IMR-90 (cell line): ENCODE results near the gene MGAT5B. TPM values are rescaled to one million over a fixed set of nuclear protein-coding genes. Genes with fewer than 3 reads are reported as not detected.

Source experiments
- ATAC-seq: fragments of 200-7000 bp; cut with Tn5 transposase; 2 replicates; pipeline ENCODE4 v1.9.1; 2020; ENCODE audit warnings: low read depth, mild to moderate bottlenecking, moderate library complexity
- BruUV-seq: library from RNA; stranded (reverse); fragments of 400-500 nt; replicated peaks from 2 replicates; lab custom pipeline; 2021; lab: Mats Ljungman, UMichigan
- CTCF ChIA-PET: fragments of 300-600 bp; formaldehyde crosslinking; extraction: SDS; loops from one replicate; lab custom pipeline; 2021; ENCODE audit warnings: antibody characterized with exemption; lab: Yijun Ruan, JAX
- POLR2A ChIA-PET: fragments of 300-600 bp; sonication (Branson Sonifier 250); formaldehyde crosslinking; loops from one replicate; lab custom pipeline; 2022; ENCODE audit warnings: antibody characterized with exemption; ENCODE audit not compliant: unreplicated experiment; lab: Charles Lee
- DNase-seq: peaks from one replicate; pipeline ENCODE4 v3.0.0; 2013
- H2AFZ ChIP-seq: replicated peaks from 2 replicates; pipeline ENCODE3; 2013; ENCODE audit warnings: low read length, mild to moderate bottlenecking; ENCODE audit not compliant: poor library complexity
- H2AK5ac ChIP-seq: 2 replicates; pipeline ENCODE4 v1.6.1; 2013; ENCODE audit warnings: low read depth, low read length, inconsistent platforms
- H2AK9ac ChIP-seq: replicated peaks from 2 replicates; pipeline ENCODE3; 2013; ENCODE audit warnings: mild to moderate bottlenecking, low read depth, low read length, moderate library complexity; ENCODE audit not compliant: poor library complexity
- H2BK120ac ChIP-seq: 2 replicates; pipeline ENCODE4 v1.6.1; 2013; ENCODE audit warnings: low read depth, low read length, inconsistent platforms
- H2BK15ac ChIP-seq: 3 replicates; pipeline ENCODE4 v1.6.1; 2013; ENCODE audit warnings: low read depth, low read length, inconsistent platforms
- H2BK20ac ChIP-seq: 2 replicates; pipeline ENCODE4 v1.6.1; 2013; ENCODE audit warnings: low read depth, mild to moderate bottlenecking, inconsistent platforms, low read length, moderate library complexity
- H2BK5ac ChIP-seq: 2 replicates; pipeline ENCODE4 v1.6.1; 2013; ENCODE audit warnings: mild to moderate bottlenecking, low read depth, low read length, inconsistent platforms; ENCODE audit not compliant: poor library complexity, severe bottlenecking
- H3K14ac ChIP-seq: replicated peaks from 2 replicates; pipeline ENCODE4 v1.6.1; 2013; ENCODE audit warnings: low read depth, low read length, inconsistent platforms
- H3K18ac ChIP-seq: 2 replicates; pipeline ENCODE4 v1.6.1; 2013; ENCODE audit warnings: low read depth, low read length, control low read depth
- H3K23ac ChIP-seq: 2 replicates; pipeline ENCODE4 v1.6.1; 2013; ENCODE audit warnings: low read depth, low read length, inconsistent platforms
- H3K27ac ChIP-seq: 2 replicates; pipeline ENCODE4 v1.5.1; 2013; ENCODE audit warnings: mild to moderate bottlenecking, control low read depth, low read length; ENCODE audit not compliant: insufficient read depth
- H3K27me3 ChIP-seq: 2 replicates; pipeline ENCODE4 v1.6.1; 2013; ENCODE audit warnings: low read length; ENCODE audit not compliant: control insufficient read depth, insufficient read depth
- H3K36me3 ChIP-seq: 2 replicates; pipeline ENCODE4 v1.6.1; 2013; ENCODE audit warnings: low read length, mixed read lengths; ENCODE audit not compliant: control insufficient read depth, insufficient read depth
- H3K4ac ChIP-seq: 2 replicates; pipeline ENCODE4 v1.6.1; 2013; ENCODE audit warnings: low read depth, low read length, inconsistent platforms
- H3K4me1 ChIP-seq: 2 replicates; pipeline ENCODE4 v1.6.1; 2013; ENCODE audit warnings: low read length, mixed read lengths; ENCODE audit not compliant: control insufficient read depth, insufficient read depth
- H3K4me2 ChIP-seq: 2 replicates; pipeline ENCODE4 v1.6.1; 2013; ENCODE audit warnings: low read depth, mild to moderate bottlenecking, control low read depth, low read length, moderate library complexity
- H3K4me3 ChIP-seq: 2 replicates; pipeline ENCODE4 v1.5.1; 2013; ENCODE audit warnings: low read depth, mild to moderate bottlenecking, control low read depth, low read length, moderate library complexity; ENCODE audit not compliant: insufficient read depth
- H3K56ac ChIP-seq: 2 replicates; pipeline ENCODE4 v1.6.1; 2013; ENCODE audit warnings: low read length, inconsistent platforms; ENCODE audit not compliant: insufficient read depth; ENCODE audit errors: extremely low read depth
- H3K79me1 ChIP-seq, 2 experiments: 2 replicates each; pipeline ENCODE4 v1.6.1; 2013; ENCODE audit warnings: low read length in 2 of 2, inconsistent platforms in 1 of 2, low read depth in 1 of 2
- H3K9ac ChIP-seq: 2 replicates; pipeline ENCODE4 v1.6.1; 2013; ENCODE audit warnings: low read depth, low read length, control low read depth
- H3K9me1 ChIP-seq: 2 replicates; pipeline ENCODE4 v1.6.1; 2013; ENCODE audit warnings: low read length, inconsistent platforms; ENCODE audit not compliant: insufficient read depth
- H3K9me3 ChIP-seq: 2 replicates; pipeline ENCODE4 v1.6.1; 2013; ENCODE audit warnings: low read length; ENCODE audit not compliant: control insufficient read depth, insufficient read depth
- H4K20me1 ChIP-seq: 2 replicates; pipeline ENCODE4 v1.6.1; 2013; ENCODE audit warnings: low read length, inconsistent platforms; ENCODE audit not compliant: insufficient read depth
- H4K5ac ChIP-seq: 2 replicates; pipeline ENCODE4 v1.6.1; 2013; ENCODE audit warnings: mild to moderate bottlenecking, low read depth, low read length, control low read depth
- H4K8ac ChIP-seq, 2 experiments: 2 replicates each; pipeline ENCODE4 v1.6.1; 2013; ENCODE audit warnings: low read depth in 2 of 2, low read length in 2 of 2, control low read depth in 1 of 2, inconsistent platforms in 1 of 2
- H4K91ac ChIP-seq: 2 replicates; pipeline ENCODE4 v1.6.1; 2013; ENCODE audit warnings: low read depth, low read length, inconsistent platforms; ENCODE audit not compliant: insufficient read depth
- CHD1 ChIP-seq: IDR thresholded peaks from 2 replicates; pipeline ENCODE4 v1.6.1; 2012; ENCODE audit warnings: low read depth, low read length, improper control_type of control experiment
- CTCF ChIP-seq: conservative IDR thresholded peaks from 2 replicates; pipeline ENCODE4 v1.5.1; 2012; ENCODE audit warnings: mild to moderate bottlenecking, low read depth, low read length, improper control_type of control experiment
- MAFK ChIP-seq: IDR thresholded peaks from 2 replicates; pipeline ENCODE4 v1.6.1; 2012; ENCODE audit warnings: low read depth, low read length, improper control_type of control experiment
- RAD21 ChIP-seq: IDR thresholded peaks from 2 replicates; pipeline ENCODE4 v1.6.1; 2012; ENCODE audit warnings: low read length, improper control_type of control experiment
- RCOR1 ChIP-seq: IDR thresholded peaks from 2 replicates; pipeline ENCODE4 v1.6.1; 2012; ENCODE audit warnings: mild to moderate bottlenecking, low read length, improper control_type of control experiment; ENCODE audit not compliant: insufficient replicate concordance
- RFX5 ChIP-seq: IDR thresholded peaks from 2 replicates; pipeline ENCODE4 v1.8.0; 2012; ENCODE audit warnings: low read depth, mild to moderate bottlenecking, low read length, moderate library complexity
- WGBS, 2 experiments: methylation state at CpG; one replicate each; pipeline versions ENCODE4 v1.1.5 to v1.1.7; 2013; ENCODE audit warnings: missing lambda C conversion rate in 2 of 2; ENCODE audit not compliant: insufficient read length in 1 of 2; ENCODE audit errors: extremely low coverage in 2 of 2; 5-methylcytosine and 5-hydroxymethylcytosine counted together
- dilution Hi-C: fragments of 300-500 bp; cut with HindIII; formaldehyde crosslinking; loops from one replicate; pipeline ENCODE4 v1.14.3; 2018; ENCODE audit warnings: low sequenced_read_pairs; ENCODE audit not compliant: unreplicated experiment
- in situ Hi-C: fragments of 300-500 bp; cut with MboI; formaldehyde crosslinking; loops from 3 replicates; pipeline ENCODE4 v1.14.3; 2019; ENCODE audit warnings: low sequenced_read_pairs, inconsistent platforms, mixed read lengths
- intact Hi-C: fragments of 100-400 bp; cut with micrococcal nuclease; formaldehyde crosslinking; loops from 2 replicates; pipeline ENCODE4 v1.10.0; 2022
- polyA plus RNA-seq, 3 experiments: library from polyadenylated mRNA; depleted of rRNA; stranded (reverse); fragments of >200 nt; gene quantifications; 2 replicates each; pipeline ENCODE4 v1.2.3, GENCODE V29; 2012; ENCODE audit warnings: low replicate concordance in 1 of 3
- total RNA-seq: library from RNA; depleted of rRNA; stranded (reverse); fragments of >200 nt; gene quantifications from 2 replicates; pipeline ENCODE4 v1.2.3, GENCODE V29; 2012

Gene MGAT5B
- total and polyA plus RNA-seq, 2 of the 4 experiments (the other 2 are of a cell fraction): 0.54 to 2.0 TPM

- intact Hi-C loops: no loop called here
- Histone ChIP-seq H4K20me1 (no peaks in the 10 kb centered on the region), H3K9me3 (no peaks in the 10 kb centered on the region), H3K14ac (no peak overlapping the region), H2AK9ac (no peak overlapping the region), H3K9me1 (no peaks in the 10 kb centered on the region), H2BK5ac (no peak overlapping the region), H2AK5ac (no peak overlapping the region), H3K36me3 (no peaks in the 10 kb centered on the region), H3K27me3 (peaks cover 41% of the 10 kb centered on the region), H3K4ac (no peak overlapping the region), H3K4me1 (no peaks in the 10 kb centered on the region), H3K23ac (no peak overlapping the region), H3K4me2 (no peak overlapping the region), H2AFZ (no peak overlapping the region), H2BK120ac (no peak overlapping the region), H2BK15ac (no peak overlapping the region), H3K4me3 (no peak overlapping the region), H3K56ac (no peak overlapping the region), H4K5ac (no peak overlapping the region), H3K18ac (no peak overlapping the region), H3K9ac (no peak overlapping the region), H3K27ac (no peak overlapping the region), H2BK20ac (no peak overlapping the region), H4K8ac (no peak overlapping the region), H3K79me1 (no peaks in the 10 kb centered on the region), H4K91ac (no peak overlapping the region)
- BruUV-seq: no TSS peak
- ChIA-PET POLR2A (no interaction called here), CTCF (interaction anchor here (0.6 kb wide), 1 partner anchor 1782 kb away, joined by 6 read pairs; no protein-coding TSS in a partner anchor)
- in situ Hi-C loops: no loop called here
- 40% methylated on average over 1 of the region's 13 CpGs; no CpG with 5 or more reads in 1 of the 2 experiments for WGBS, 2 experiments
- dilution Hi-C loops: no loop called here
- ATAC-seq: no peak
- no peak for DNase-seq
- TF ChIP-seq MAFK (no peak), RFX5 (no peak), CTCF (no peak), RCOR1 (no peak), CHD1 (no peak), RAD21 (no peak)
These were observed 93.7 kb downstream of the MGAT5B start for GRCh38 chr17:76961869-76962268.
